Activated CD8-positive, alpha-beta memory T cell treated with anti-CD3 and anti-CD28 coated beads for 1 hour (primary cell): Measurements from ENCODE around the gene UBXN11.
A peak's percentile ranks its signal among the peaks of the same experiment; 100 is the strongest.

Experiments used
- DNase-seq, 2 donors: peaks; one replicate each; pipeline ENCODE4 v3.0.0-alpha.2; 2020; ENCODE audit warnings: low read depth in 1 of 2; ENCODE audit errors: extremely low read depth in 1 of 2

Gene UBXN11, protein sequence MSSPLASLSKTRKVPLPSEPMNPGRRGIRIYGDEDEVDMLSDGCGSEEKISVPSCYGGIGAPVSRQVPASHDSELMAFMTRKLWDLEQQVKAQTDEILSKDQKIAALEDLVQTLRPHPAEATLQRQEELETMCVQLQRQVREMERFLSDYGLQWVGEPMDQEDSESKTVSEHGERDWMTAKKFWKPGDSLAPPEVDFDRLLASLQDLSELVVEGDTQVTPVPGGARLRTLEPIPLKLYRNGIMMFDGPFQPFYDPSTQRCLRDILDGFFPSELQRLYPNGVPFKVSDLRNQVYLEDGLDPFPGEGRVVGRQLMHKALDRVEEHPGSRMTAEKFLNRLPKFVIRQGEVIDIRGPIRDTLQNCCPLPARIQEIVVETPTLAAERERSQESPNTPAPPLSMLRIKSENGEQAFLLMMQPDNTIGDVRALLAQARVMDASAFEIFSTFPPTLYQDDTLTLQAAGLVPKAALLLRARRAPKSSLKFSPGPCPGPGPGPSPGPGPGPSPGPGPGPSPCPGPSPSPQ

DNA sequence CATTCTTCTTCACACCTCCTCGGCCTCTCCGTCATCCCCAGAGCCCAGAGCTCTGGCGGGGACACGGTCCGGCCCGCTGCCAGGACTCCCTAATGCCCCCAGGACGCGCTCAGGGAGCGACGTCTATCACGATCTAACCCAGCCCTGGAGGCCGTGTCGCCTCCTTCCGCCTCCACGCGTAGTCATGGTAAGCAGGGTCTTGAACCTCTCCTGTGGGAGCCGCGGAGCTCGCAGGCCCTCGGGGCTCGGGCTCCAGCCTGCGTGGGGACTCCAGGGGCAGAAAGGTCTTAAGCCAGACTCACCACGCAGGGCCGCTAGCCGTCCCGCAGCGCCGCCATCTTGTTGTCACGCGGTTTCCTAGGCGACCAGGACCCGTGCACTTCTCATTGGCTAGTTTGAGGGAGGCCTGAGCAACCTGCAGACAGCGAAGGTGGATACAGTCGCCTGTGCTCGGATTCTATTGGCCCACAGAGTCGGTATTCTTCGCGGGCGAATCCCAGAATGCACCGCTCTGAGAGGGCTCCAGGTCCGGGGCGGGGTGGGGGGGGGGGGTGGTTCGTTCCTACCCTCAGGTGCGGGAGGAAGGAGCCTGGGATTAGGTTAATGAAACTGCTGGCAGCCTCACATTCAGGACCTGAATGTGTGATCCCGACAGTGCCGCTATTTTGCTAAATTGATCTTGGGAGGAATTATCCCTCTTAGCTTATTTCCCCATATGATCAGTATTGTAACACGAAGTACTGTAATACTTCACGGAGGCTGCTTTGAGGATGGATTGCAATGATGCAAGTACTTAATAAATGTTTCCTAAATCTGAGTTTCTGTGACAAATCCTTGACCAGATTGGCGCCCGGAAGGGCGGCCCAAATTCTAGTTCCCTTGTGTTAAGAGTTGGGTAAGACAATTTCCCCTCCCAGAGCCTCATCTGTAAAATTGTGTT lies at the start of gene UBXN11:
UBXN11 (minus strand) TSS at position 347 of the 940 bp plus-strand sequence. CDS start 3,753 bp downstream, outside the sequence.
- peak; percentile 77 to 78 for DNase-seq

DNA sequence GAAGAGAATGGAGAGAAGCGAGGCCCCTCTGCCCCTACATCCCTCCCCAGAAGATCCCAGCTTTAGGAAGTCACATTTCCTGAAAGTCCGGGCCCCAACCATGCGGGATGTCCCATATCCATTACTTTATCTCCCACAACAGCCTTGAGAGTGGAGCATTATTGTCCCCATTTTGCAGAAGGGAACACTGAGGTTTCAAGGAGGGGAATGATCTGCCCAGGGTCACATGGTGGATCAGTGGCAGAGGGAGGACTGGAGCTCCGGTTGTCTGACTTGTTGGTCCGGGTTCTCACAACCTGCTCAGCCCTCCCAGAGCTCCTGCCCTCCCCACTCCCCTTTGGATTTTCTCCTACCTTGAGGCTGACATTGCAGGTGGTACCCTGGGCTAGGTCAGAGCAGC lies 49.7 kb upstream of the UBXN11 start:
- DNase-seq: no peak

DNA sequence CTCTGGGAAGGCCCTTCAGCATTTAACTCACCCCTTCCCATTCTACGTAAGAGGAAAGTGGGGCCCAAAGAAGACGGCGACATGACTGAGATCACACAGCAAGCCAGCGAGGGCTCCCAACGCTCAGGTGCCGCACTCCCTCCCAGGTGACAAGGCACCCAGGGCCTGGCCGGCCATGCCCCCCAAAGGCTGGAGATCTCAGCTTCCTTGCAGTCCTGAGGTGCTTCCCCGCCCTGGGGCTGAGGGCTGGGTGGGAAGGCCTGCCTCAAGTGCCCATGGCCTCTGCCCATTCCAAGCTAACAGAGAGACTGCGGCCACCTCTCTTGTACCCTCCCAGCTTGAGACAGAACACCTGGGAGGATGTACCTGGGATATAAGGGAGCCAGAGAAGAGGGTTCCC lies 48.5 kb upstream of the UBXN11 start:
- DNase-seq: no peak

DNA sequence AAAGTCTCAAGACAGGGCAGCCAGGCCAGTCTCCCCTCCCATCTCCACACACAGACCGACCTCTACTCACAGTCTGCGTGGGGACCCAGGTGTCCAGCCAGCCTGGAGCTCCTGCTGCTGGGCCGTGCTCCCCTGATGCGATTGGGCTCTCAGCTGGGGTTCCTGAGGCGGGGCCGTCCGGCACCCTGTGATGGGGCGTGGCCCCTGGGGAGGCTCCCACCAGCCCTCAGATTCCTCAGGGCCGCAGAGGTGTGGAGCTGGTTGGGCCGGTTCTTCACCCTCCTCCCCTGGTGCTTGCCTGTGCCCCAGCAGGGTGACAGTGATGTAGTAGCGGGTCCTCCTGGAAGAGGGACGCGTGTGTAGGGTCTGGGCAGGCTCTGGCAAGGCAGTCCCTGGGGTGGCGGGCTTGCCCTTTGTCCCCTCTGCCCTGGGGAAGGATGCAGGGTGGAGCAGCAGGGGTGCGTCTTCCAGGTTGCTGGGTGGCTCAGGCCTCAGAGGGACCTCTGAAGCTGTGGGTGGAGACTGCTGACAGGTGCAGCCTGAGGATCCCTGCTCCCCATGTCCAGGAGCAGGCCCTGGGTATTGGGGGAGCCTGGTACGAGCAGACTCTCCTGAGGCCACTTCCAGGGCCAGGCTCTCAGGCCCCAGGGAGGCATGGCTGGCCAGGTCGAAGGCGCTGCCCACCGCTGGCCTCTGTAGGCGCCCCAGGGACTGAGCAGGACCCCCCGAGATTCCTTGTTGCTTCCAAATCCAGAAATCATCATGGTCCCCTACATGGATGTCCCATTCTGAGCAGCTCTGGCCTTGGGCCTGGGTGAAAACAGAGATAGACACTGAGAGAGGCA lies 47.8 kb upstream of the UBXN11 start, which contains the start of gene CRYBG2:
CRYBG2 (minus strand) TSS at position 155 of the 845 bp plus-strand sequence. CDS start 7,473 bp downstream, outside the sequence.
- DNase-seq: no peak

DNA sequence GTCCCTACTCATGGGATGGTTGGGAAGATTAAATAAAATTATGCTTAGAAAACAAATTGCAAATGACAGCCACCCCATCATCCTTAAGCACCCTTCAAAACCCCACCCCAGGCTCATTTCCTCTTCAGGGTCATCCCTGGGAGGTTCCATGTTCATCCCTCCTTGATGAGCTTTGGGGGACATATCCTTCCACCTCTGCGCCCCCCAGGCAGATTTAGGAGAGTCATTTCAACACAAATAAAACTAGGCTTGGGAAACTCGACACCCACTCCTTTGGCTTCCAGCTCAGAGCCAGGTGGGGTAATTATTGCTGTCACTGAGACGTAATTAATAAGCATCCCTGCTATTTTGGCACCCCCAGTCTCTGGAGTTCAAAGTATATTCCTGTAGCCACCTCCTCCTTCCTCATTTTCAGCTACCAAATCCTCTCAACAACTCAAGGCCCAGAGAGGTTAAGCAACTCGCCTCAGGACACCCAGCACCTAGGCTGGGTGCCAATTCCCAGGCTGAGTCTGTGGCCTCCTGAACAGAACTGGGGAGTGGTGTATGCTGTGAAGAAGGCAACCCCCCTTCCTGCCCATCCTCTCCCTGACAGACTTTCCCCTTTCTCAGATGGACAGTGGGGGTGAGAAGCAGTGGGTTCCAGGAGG lies 46.9 kb upstream of the UBXN11 start:
- no peak for DNase-seq

DNA sequence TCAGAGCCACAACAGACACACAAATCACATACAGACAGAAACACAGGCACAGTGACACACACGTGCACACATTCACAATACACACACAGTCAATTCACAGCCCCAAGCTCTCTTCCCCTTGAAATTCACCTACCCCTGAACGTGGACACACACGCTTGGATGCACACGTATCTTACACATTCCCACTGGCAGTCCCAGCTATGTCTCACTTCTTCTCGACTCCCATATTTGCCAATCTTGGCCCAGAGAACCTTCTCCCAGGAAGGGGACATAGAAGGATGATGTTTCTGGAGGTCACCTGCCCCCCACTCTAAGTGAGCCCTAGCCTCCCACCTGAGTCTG lies 45.9 kb upstream of the UBXN11 start:
- no peak for DNase-seq

DNA sequence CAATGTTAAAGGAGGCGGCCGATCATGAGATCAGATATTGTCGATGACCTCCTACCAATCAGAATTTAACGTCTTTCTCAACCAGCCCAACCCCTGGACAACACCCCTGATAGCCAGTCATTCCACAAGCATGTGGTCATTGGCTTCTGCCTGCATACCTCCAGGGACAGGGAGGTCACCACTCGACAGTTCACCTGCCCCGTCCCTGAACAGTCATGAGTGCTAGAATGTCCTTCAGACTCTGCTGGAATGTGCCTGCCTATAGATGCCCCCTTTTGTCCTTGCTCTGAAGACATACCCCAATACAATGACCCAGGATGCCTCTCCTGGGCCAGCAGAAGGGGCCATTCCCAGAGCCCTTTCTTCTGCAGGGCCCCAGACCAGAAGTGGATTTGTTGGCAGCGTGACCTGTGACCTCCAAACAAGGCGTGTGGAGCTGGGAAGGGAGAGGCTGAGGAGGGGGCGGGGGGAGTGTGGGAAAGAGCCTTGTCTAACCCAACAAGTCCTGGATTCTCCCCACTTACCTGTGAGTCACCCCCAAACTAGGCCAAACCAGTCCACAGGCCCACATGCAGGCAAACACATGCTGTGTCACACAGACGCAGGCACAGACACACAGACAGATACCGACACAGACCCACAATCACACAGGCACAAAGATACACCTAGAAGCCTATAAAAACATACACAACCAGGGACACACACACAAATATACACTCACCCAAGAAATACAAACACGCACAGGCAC lies 45.3 kb upstream of the UBXN11 start:
- DNase-seq: no peak

DNA sequence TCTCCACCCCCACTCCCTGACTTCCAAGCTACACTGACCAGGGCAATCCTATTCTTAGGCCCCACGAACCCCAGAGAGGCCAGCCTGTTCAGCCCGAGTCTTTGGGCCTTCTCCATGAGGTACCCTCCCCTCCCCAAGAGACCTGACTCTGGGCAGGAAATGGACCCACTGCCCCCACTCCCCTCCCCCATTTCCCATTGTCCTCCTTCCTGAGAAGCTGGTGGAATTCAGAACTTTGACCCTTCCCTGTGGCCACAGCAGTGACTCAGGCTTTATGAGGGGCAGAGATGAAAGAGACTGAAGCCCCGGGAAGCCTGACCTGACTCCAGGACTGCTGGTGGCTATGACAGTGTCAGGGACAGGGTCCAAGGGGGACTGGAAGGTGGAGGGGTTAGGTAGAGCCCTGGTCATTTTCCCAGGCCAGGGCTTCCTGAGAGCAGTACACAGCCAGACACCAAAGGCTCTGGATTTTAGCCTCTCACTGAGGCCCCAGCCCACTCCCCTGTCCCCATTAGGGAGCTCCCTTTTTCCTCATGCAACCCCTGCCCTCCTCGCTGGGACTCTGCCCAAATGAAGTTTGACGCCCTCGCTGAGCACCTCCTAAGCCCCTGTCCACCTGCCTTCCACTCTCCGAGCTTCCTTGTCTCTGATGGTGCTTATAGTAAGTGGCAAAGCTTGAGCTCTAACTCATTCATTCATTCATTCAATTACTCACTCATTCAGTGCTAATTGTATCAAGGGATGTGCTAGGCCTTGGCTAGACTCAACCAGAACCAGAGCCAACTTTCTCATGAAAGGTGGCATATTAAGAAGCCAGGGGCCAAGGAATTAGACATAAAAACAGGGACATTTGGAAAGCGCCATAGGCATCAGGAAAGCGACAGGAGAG lies 44.5 kb upstream of the UBXN11 start:
- DNase-seq: no peak

DNA sequence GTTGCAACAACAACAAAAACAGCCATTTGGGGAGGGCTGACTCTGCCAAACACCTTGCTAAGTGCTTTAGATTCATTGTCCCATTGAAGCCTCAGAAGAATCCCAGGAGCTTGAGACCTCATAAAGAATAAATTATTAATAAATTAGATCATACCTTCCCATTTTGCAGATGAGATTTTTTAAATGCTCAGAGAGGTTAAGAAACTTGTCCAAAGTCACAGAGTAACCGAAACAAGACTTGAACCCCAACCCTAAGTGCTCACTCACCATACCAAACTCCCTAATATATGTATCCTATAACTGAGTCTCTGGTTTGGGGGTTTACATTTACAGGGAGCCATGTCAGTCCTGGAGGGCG lies 43.9 kb upstream of the UBXN11 start:
- DNase-seq: no peak

- DNase-seq: no peak
These were observed 43.4 kb upstream of the UBXN11 start for GRCh38 chr1:26349877-26350244.

DNA sequence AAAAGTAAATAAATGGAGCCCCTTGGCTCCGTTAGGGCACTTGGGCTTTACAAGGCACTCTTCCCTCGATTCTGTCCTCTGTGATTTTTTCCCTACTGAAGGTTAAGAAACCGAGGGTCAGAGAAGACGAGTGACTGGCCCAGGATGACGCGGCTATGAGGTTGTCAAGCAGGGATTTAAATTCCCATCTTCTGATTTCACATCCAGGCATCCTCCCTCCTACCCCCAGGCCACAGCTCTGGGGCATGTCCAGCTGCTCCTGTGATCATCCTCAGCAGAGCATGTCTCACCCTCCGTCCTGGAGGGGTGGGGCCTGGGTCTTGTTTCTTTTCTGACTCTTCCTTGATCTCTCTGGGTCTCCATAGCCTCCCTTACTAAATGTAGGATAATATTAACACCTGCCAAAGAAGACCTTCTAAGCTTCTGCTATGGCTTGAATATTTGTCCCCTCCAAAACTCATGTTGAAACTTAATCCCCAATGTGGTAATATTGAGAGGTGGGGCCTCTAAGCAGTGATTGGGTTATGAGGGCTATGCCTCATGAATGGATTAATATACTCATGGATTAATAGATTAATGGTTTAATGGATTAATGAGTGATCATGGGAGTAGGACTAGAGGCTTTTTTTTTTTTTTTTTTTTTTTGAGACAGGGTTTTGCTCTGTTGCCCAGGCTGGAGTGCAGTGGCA lies 42.9 kb upstream of the UBXN11 start:
- no peak for DNase-seq

DNA sequence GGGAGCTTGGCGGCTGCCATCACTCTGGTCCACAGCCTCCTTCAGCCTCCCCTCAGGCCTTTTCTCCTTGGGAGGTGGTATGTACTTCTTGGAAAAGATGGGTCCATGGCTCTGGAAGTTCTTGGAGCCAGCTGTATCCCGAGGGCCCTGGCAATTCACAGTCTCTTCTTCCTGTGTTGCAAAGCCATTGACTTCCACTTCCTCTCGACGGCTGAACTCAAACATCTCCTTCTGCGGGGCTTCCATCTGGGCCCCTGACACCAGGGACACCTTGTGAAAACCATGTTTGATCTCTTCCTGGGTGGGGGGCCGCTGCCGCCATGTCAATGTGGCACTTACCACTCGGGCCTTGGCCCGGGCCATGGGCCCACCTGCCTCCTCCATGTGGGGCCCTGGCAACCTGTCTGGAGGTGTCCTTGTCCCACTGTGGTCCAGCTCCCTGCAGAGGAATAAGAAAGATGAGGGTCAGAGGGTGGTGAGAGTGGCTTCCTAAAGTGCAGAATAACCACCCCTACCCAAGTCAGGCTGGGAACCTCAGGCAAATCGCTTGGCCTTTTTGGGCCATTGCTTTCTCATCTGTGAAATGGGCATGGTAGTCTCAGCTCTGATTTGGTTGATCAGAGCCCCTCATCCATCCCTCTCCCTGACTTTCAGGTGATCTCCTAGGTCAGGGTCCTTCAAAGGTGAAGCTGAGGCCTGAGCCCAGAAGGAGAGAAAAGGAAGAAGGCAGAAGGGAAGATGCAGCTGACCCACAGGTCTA lies 40.0 kb upstream of the UBXN11 start:
- no peak for DNase-seq

DNA sequence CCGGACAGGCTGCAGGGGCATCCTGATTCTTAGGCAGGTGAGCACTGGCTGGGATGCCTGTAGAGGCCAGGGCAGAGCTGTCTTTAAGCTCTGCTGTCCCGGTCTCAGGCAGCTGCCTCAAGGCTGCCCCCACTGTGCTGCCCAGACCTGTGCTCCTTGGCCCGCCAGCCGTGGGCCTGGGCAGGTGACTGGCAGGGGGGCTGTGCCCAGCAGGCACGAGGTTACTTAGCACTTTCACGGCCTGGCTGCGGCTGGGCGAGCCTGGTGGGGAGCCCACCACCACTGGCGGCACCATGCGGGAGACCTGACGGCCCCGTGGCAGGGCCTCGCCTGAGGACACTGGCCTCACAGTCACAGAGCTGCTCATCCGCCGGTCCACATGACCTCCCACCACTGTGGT lies 39.3 kb upstream of the UBXN11 start:
- DNase-seq: no peak

DNA sequence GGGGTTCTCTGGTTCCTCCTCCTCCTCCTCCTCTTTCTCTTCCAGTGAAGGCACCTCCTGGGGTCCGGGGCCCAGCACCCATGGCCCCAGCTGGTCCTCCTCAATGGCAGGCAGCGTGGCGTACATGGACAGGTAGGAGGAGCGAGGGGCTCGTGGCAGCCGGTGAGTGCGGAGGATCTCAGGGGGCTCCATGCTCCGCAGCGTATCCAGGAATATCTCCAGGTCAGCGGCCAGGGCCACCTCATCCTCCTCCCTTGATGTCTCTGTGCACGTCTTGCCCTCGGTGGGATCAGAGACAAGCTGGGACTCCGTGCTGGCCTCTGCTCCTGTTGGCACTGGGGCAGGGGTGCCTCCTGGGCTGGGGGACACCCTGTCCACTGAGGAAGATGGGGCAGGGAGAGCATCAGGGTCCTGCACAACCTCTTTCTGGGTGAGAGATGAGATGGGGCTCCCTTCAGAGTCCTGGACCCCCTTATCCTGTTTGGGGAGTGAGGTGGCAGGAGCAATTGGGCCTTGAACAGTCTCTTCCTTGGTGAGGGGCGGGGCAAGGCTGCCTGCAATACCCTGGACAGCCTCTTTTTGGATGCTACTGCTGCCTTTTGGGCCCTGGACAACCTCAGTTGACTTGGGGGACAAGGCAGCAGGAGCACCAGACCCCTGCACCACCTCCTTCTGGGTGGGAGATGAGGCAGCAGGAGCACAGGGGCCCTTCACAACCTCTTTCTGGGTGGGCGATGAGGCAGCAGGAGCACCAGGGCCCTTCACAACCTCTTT lies 37.9 kb upstream of the UBXN11 start:
- DNase-seq: no peak

GRCh38 chr1:26340047-26340481 lies 33.6 kb upstream of the UBXN11 start:
- no peak for DNase-seq

- DNase-seq: no peak
These were observed 32.2 kb upstream of the UBXN11 start for GRCh38 chr1:26338670-26339069.
